Measurements from ENCODE around the gene AFF1. TPM values are rescaled to one million over a fixed set of nuclear protein-coding genes. Genes with fewer than 3 reads are reported as not detected.
A peak's percentile ranks its signal among the peaks of the same experiment; 100 is the strongest.

AFF1 gene
- total RNA-seq, 6 experiments from 2014 or later, result 23.8 to 39.6 (median 34.9) TPM

DNA sequence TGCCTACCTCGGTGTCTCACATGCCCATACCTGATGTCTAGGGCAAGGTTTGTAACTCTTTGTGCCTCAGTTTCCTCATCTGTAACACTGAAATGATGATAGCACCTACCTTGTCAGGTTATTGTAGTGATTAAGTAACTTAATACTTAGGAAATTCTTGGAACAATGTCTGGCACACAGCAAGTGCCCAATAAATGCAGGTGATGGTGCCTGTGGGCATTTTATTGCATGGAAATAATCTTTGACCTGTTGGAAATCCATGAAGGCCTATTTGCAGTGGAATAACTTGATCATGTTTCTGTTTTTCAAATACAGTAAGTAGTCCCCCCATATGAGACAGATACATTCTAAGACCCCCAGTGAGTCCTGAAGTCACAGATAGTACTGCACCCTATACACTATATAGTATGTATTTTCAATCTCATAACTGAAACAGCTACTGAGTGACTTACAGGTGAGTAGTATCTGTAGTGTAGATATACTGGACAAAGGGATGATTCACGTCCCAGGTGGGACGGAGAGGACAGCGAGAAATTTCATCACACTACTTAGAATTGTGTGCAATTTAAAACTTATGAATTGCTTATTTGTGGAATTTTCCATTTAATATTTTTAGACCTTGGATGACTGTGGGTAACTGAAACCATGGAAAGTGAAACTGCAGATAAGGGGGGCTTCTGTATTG is 42.1 kb downstream of the AFF1 start:
- 58% methylated on average over 4 of the region's 4 CpGs for WGBS (ENCODE audit: insufficient coverage, low coverage, low lambda C conversion rate, missing lambda C conversion rate)
- H3K36me3 ChIP-seq, result no peaks in the 10 kb centered on the region
- intact Hi-C loops (cut with DNase I), result no loop called here
- DNase-seq (no peak), ATAC-seq (no peak)
- no peak overlapping the region for H3K4me3 ChIP-seq
- H3K4me1 ChIP-seq, result peaks cover 0 to 46% (median 15%) of the 10 kb centered on the region in 4 donors
- H3K27me3 ChIP-seq, result no peaks in the 10 kb centered on the region
- no peak for TF ChIP-seq POLR2A (IDR thresholded peaks at IDR 0.05)
- TF ChIP-seq, protein P1, sequence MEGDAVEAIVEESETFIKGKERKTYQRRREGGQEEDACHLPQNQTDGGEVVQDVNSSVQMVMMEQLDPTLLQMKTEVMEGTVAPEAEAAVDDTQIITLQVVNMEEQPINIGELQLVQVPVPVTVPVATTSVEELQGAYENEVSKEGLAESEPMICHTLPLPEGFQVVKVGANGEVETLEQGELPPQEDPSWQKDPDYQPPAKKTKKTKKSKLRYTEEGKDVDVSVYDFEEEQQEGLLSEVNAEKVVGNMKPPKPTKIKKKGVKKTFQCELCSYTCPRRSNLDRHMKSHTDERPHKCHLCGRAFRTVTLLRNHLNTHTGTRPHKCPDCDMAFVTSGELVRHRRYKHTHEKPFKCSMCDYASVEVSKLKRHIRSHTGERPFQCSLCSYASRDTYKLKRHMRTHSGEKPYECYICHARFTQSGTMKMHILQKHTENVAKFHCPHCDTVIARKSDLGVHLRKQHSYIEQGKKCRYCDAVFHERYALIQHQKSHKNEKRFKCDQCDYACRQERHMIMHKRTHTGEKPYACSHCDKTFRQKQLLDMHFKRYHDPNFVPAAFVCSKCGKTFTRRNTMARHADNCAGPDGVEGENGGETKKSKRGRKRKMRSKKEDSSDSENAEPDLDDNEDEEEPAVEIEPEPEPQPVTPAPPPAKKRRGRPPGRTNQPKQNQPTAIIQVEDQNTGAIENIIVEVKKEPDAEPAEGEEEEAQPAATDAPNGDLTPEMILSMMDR (IDR thresholded peaks at IDR 0.05), result no peak
- peak overlapping the region in 2 of 3 donors; percentile 29 to 46 for H3K27ac ChIP-seq
- H3K9me3 ChIP-seq, result no peaks in the 10 kb centered on the region

DNA sequence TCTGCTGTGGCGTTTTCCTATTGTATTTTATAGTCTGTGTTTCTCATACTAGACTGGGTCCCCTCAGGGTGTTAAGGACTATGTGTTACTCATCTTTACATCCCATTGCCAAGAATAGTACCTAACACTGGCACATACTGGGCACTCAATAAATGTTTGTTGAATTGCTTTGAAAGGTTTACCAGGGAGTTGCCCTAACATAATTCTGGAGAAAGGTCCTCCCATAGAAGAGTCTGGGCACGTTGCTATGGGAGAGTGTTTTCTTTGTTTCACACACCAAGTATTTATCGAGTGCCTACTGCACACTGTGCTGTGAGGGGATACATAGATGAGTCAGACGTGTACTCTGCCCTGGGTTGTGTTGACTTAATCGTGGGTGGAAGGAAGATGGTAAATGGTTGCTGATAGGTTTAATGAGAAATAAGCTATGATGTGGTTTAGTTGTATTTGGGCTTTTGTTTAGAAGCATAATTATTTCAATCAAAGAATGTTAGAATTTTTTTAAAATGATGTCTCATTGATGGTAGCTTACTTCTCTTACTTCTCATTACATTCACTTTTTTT is 42.9 kb downstream of the AFF1 start:
- TF ChIP-seq POLR2A (IDR thresholded peaks at IDR 0.05), result no peak
- TF ChIP-seq, protein P1 (IDR thresholded peaks at IDR 0.05), result no peak
- WGBS (ENCODE audit: insufficient coverage, low coverage, low lambda C conversion rate, missing lambda C conversion rate), result 17% methylated on average over 5 of the region's 5 CpGs
- Histone ChIP-seq H3K27ac (peak overlapping the region in 2 of 3 donors; percentile 29 to 46), H3K4me1 (peaks cover 0 to 38% (median 12%) of the 10 kb centered on the region in 4 donors), H3K4me3 (no peak overlapping the region), H3K27me3 (no peaks in the 10 kb centered on the region), H3K9me3 (no peaks in the 10 kb centered on the region), H3K36me3 (no peaks in the 10 kb centered on the region)
- intact Hi-C loops (cut with DNase I), result no loop called here
- DNase-seq (peak in 1 of 3 donors; percentile 60), ATAC-seq (peak; percentile 78 to 93 (median 88))

DNA sequence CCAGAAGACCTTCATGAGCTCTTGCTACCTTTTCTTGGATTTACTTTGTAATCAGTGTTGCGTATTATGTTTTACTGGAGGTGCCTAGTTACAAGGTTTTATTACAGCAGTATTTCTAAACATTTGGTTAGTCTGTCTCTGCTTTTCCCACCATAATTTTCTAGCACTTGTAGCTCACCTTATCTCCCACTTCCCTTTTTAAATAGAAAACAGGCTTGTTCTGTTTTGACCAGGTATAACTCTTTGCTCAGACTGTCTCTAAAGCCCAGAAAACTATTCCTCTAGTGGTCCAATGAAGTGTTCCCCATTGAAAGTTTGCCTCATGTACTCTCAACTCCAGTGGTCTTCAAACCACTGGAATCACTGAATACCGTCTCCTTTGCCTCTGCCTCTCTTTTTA is 43.9 kb downstream of the AFF1 start:
- no peak for TF ChIP-seq POLR2A (IDR thresholded peaks at IDR 0.05)
- TF ChIP-seq, protein P1 (IDR thresholded peaks at IDR 0.05), result no peak
- intact Hi-C loops (cut with DNase I), result no loop called here
- Histone ChIP-seq H3K27me3 (no peaks in the 10 kb centered on the region), H3K4me3 (no peak overlapping the region), H3K27ac (no peak overlapping the region), H3K4me1 (peaks cover 0 to 29% (median 9%) of the 10 kb centered on the region in 4 donors), H3K9me3 (no peaks in the 10 kb centered on the region), H3K36me3 (no peaks in the 10 kb centered on the region)
- 50% methylated on average over 2 of the region's 2 CpGs for WGBS (ENCODE audit: insufficient coverage, low coverage, low lambda C conversion rate, missing lambda C conversion rate)
- ATAC-seq, result no peak
- no peak for DNase-seq

DNA sequence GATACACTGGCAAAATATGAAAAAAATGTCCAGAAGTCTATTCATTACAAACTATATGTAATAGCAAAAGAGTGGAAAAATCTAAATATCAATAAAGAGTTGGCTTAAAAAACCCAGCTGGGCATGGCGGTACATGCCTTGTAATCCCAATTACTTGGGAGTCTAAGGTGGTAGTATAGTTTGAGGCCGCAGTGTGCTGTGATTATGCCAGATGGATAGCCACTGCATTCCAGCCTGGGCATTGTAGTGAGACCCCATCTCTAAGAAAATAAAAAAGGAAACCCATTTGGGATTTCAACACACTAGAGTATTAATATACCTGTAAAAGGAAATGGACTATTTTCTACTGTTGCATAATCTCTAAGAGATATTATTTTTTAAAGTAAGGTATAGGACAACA is 45.4 kb downstream of the AFF1 start:
- DNase-seq (no peak), ATAC-seq (no peak)
- H3K9me3 ChIP-seq, result no peaks in the 10 kb centered on the region
- H3K27ac ChIP-seq, result no peak overlapping the region
- no peaks in the 10 kb centered on the region for H3K27me3 ChIP-seq
- TF ChIP-seq, protein P1 (IDR thresholded peaks at IDR 0.05), result no peak
- TF ChIP-seq POLR2A (IDR thresholded peaks at IDR 0.05), result no peak
- intact Hi-C loops (cut with DNase I), result loop anchor here in 1 of 2 donors (10.0 kb wide), 1 partner anchor 45 kb away; the partner anchor contains the start of gene AFF1
- no peaks in the 10 kb centered on the region for H3K36me3 ChIP-seq
- peaks cover 0 to 17% (median 4%) of the 10 kb centered on the region in 4 donors for H3K4me1 ChIP-seq
- H3K4me3 ChIP-seq, result no peak overlapping the region
- 100% methylated on average over 2 of the region's 2 CpGs for whole genome bisulfite sequencing (ENCODE audit: insufficient coverage, low coverage, low lambda C conversion rate, missing lambda C conversion rate)
